ENCODE measurements around the gene ULK4. TPM values are rescaled to one million over a fixed set of nuclear protein-coding genes. Genes with fewer than 3 reads are reported as not detected.

Gene ULK4
- 10 to 100 TPM; 15.8 to 20.6 (median 16.3) TPM for total RNA-seq

DNA sequence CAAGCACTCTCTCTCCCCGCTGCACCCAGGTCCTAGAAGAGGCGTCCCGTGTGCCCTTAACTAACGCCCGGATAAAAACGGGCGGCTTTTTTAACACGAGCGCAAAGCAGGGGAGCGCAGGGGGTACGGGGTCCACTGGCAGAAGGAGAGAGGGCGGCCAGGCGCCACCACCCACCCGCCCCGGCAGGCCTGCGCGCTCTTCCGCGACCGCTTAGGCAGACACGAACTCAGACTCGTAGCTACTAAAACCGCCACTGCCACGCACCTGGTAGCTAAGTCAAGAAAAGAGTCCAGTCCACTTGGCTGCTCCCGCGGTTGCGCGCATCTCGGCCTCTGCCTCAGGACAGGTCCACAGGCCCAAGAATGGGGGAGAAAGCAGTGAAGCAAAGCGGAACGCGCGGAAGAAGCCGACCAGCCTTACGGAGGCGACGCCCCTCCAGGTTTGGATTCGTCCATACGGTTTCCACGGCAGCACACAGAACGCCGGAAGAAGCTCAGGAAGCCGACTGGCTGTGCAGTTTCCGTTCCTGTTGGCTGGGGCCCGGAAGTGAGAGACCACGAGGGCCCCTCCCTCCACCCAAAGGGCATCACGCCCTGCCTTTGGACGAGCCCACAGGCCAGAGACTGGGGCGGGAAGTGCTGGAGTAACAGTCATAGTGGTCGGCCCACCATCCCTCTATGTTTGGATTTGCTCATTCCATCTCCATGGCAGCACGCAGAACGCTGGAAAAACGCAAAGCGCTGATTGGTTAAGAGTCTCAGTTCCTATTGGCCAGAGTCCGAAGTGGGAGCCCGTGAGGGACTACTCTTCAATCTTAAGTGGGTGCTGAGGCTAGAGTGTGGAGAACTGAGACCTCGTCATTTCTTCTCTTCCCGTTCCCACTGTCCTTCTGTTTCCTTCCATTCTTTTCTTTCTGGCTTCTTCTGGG lies at the start of gene ULK4:
Gene ULK4, minus strand, starts transcription at position 353 of the 929 bp plus-strand sequence. CDS start 7,344 bp downstream, outside the sequence.
- ATAC-seq (ENCODE audit: low FRiP score) (peak; percentile 98), DNase-seq (ENCODE audit: low spot score) (peak; percentile 77)

DNA sequence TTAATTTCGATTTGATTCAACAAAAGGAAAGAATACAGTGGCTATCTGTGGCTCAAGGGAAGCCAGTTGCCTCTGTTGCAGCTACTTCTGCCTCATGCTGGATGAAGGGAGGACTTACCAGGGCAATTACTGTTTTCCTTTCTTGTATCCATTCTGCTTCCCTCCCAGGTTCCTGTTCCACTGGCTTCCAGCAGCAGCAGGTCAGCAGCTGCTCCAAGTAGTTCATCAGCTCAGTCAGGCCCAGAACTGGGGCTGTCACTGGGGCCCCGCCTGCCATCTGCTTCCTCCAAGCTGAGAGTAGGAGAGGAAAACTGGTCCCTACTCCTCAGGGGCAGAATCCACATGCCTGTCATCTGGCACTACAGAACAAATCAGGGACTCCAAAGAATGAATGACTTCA lies 48.6 kb upstream of the ULK4 start:
- ATAC-seq (ENCODE audit: low FRiP score) (no peak), DNase-seq (ENCODE audit: low spot score) (no peak)
- TF ChIP-seq, protein P1, sequence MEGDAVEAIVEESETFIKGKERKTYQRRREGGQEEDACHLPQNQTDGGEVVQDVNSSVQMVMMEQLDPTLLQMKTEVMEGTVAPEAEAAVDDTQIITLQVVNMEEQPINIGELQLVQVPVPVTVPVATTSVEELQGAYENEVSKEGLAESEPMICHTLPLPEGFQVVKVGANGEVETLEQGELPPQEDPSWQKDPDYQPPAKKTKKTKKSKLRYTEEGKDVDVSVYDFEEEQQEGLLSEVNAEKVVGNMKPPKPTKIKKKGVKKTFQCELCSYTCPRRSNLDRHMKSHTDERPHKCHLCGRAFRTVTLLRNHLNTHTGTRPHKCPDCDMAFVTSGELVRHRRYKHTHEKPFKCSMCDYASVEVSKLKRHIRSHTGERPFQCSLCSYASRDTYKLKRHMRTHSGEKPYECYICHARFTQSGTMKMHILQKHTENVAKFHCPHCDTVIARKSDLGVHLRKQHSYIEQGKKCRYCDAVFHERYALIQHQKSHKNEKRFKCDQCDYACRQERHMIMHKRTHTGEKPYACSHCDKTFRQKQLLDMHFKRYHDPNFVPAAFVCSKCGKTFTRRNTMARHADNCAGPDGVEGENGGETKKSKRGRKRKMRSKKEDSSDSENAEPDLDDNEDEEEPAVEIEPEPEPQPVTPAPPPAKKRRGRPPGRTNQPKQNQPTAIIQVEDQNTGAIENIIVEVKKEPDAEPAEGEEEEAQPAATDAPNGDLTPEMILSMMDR (IDR thresholded peaks at IDR 0.05), result no peak

More for the DNA sequence above, at the start of gene ULK4:
- TF ChIP-seq, protein P1 (IDR thresholded peaks at IDR 0.05), result no peak

DNA sequence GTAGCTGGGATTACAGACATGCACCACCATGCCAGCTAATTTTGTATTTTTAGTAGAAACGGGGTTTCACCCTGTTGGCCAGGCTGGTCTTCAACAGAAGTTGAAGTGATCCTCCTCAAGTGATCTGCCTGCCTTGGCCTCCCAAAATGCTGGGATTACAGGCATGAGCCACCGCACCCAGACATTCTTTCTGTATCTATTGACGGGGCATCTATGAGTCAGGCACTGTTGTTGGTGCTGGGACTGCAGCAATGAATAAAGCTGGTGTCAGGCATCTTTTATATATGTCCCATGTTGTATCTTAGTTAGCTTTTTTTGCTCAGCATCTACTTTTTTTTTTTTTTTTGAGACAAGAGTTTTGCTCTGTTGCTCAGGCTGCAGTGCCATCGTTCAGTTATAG lies 47.6 kb upstream of the ULK4 start:
- DNase-seq (ENCODE audit: low spot score), result no peak
- TF ChIP-seq, protein P1 (IDR thresholded peaks at IDR 0.05), result no peak
- ATAC-seq (ENCODE audit: low FRiP score), result no peak

- ATAC-seq (ENCODE audit: low FRiP score), result no peak
- TF ChIP-seq, protein P1 (IDR thresholded peaks at IDR 0.05), result no peak
Measured at GRCh38 chr3:42007785-42008184, 45.9 kb upstream of the ULK4 start.

DNA sequence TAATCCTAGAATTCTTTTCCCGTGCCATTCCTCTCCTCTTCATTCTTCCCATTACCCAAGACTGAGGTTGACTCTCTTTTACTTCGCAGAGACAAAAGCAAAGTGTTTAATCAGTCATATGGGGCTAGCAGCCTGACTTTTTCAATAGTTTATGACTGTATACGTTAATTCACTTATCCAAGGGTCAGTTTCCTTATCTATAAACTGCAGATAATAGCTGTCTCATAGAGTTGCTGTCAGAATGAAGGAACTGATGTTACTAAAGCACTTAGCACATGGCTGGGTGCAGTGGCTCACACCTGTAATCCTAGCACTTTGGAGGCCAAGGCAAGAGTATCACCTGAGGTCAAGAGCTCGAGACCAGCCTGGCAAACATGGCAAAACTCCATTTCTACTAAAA lies 43.5 kb upstream of the ULK4 start:
- ATAC-seq (ENCODE audit: low FRiP score), result no peak
- TF ChIP-seq, protein P1 (IDR thresholded peaks at IDR 0.05), result no peak
- no peak for DNase-seq (ENCODE audit: low spot score)

More at GRCh38 chr3:42007785-42008184, 45.9 kb upstream of the ULK4 start:
- no peak for DNase-seq (ENCODE audit: low spot score)

DNA sequence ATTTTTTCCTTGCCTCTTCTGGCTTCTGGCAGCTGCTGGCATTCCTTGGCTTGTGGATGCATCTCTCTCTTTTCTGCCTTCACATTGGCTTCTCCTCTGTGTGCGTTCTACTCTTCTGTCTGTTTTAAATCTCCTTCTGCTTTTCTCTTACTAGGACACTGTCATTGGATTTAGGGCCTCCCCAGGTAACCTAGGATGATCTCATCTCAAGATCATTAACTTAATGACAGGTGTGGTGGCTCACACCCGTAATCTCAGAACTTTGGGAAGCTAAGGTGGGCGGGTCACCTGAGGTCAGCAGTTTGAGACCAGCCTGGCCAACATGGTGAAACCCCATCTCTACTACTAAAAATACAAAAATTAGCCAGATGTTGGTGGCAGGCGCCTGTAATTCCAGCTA lies 40.9 kb upstream of the ULK4 start:
- DNase-seq (ENCODE audit: low spot score) (no peak), ATAC-seq (ENCODE audit: low FRiP score) (no peak)
- TF ChIP-seq, protein P1 (IDR thresholded peaks at IDR 0.05), result no peak

- ATAC-seq (ENCODE audit: low FRiP score), result no peak
- DNase-seq (ENCODE audit: low spot score), result no peak
- TF ChIP-seq, protein P1 (IDR thresholded peaks at IDR 0.05), result no peak
Measured at GRCh38 chr3:42001777-42002176, 39.9 kb upstream of the ULK4 start.

Data from omental fat pad (tissue), 4 donors.